WERI-Rb-1 (cell line): ENCODE data around the gene ADAT3.

Experiments used
- DNase-seq: peaks from one replicate; pipeline ENCODE4 v3.0.0-alpha.2; 2020
- H3K27ac ChIP-seq: fragments of 250-450 bp; sonication (Bioruptor Pico); 2 replicates; pipeline ENCODE4 v1.5.1; 2020; ENCODE audit warnings: mild to moderate bottlenecking, moderate library complexity
- H3K27me3 ChIP-seq: fragments of 250-450 bp; sonication (Bioruptor Pico); 2 replicates; pipeline ENCODE4 v1.5.1; 2021; ENCODE audit warnings: mild to moderate bottlenecking, low read depth, moderate library complexity; ENCODE audit not compliant: insufficient read depth, severe bottlenecking
- H3K36me3 ChIP-seq: fragments of 250-450 bp; sonication (Bioruptor Pico); 2 replicates; pipeline ENCODE4 v1.5.1; 2020; ENCODE audit warnings: mild to moderate bottlenecking, moderate library complexity
- H3K4me3 ChIP-seq: 2 replicates; pipeline ENCODE4 v1.5.1; 2011; ENCODE audit warnings: low read depth, mild to moderate bottlenecking, control low read depth, low read length
- H3K9me3 ChIP-seq: fragments of 250-450 bp; sonication (Bioruptor Pico); 2 replicates; pipeline ENCODE4 v1.5.1; 2021; ENCODE audit warnings: mild to moderate bottlenecking, moderate library complexity; ENCODE audit not compliant: severe bottlenecking
- TF ChIP-seq, protein P1 (sequence below): IDR thresholded peaks from 2 replicates; pipeline ENCODE4 v1.5.1; 2011; ENCODE audit warnings: low read depth, mild to moderate bottlenecking, control low read depth, inconsistent platforms, low read length

ADAT3 gene

DNA sequence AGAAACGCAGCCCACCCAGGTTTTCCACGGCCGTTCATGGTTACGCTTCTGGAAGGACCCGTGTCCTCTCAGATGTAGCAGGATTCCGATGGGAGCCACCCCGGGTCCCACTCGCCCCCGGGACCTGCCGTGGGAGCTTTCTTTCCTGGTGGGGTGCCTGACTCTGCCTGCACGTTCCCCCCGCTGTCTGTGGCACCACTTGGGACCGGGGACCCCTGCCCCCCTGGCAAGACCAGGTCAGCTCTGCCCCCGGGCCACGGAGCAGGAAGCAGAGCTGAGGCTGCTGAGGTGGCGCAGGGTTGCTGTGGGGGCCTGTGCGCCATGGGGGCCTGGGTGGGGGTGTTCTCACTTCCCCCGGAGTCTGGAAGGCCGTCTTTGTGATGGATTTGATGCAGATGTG lies 47.8 kb downstream of the ADAT3 start:
- H3K36me3 ChIP-seq, result peaks cover 22% of the 10 kb centered on the region
- H3K27me3 ChIP-seq, result no peaks in the 10 kb centered on the region
- no peak overlapping the region for H3K4me3 ChIP-seq
- DNase-seq, result no peak
- no peaks in the 10 kb centered on the region for H3K9me3 ChIP-seq
- H3K27ac ChIP-seq, result no peak overlapping the region
- TF ChIP-seq, protein P1, sequence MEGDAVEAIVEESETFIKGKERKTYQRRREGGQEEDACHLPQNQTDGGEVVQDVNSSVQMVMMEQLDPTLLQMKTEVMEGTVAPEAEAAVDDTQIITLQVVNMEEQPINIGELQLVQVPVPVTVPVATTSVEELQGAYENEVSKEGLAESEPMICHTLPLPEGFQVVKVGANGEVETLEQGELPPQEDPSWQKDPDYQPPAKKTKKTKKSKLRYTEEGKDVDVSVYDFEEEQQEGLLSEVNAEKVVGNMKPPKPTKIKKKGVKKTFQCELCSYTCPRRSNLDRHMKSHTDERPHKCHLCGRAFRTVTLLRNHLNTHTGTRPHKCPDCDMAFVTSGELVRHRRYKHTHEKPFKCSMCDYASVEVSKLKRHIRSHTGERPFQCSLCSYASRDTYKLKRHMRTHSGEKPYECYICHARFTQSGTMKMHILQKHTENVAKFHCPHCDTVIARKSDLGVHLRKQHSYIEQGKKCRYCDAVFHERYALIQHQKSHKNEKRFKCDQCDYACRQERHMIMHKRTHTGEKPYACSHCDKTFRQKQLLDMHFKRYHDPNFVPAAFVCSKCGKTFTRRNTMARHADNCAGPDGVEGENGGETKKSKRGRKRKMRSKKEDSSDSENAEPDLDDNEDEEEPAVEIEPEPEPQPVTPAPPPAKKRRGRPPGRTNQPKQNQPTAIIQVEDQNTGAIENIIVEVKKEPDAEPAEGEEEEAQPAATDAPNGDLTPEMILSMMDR, result no peak

DNA sequence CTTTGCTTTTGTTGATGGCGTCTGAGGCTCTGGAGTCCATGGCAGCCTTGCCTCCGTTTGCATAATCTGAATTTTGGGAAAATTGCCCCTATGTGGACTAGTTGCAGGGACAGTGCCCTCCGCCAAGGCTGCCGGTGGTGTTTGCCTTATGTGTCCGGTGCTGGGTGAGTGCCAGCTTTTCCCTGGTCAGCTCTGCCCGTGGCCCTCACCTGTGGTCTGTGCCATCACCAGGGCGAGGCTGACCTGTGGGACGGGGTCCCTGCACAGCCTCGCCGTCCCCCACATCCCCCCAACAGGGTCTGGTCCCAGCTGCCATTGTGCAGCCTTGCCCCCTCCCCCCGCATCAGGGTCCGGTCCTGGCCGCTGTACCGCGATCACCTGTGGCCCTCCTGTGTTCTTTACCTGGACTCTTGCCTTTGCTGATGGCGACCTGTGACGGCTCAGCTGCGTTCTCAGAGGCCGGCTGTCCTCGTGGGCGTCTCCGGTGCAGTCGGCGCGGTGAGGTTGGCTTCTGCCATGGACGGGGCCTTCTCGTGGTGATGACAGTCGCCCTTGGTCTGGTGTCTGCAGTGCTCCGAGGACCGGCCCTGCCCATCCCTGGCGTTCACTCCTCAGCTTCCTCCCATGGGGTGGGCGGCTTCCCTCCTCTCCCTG lies 48.4 kb downstream of the ADAT3 start:
- Histone ChIP-seq H3K27me3 (no peaks in the 10 kb centered on the region), H3K9me3 (no peaks in the 10 kb centered on the region), H3K36me3 (peaks cover 21% of the 10 kb centered on the region), H3K4me3 (no peak overlapping the region), H3K27ac (no peak overlapping the region)
- TF ChIP-seq, protein P1, result no peak
- DNase-seq, result no peak

DNA sequence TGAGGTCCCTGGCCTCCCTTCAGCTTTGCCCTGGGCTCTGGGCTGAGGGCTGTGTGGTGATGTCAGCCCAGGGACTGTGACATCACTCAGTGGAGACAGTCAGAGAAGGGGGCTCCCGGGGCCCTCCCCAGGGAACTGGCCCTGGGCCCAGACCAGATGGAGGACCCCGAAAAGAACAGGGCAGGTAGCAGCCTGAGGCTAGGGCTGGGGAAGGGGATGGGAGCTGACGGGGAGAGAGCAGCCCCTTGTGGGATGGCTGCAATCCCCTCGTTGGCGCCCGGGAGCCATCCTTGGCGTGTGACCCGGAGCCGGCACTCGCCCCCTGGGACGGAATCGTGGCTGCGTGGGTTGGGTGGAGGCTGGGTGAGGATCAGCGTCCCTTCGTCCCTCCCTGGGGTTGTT lies 49.3 kb downstream of the ADAT3 start:
- H3K4me3 ChIP-seq, result no peak overlapping the region
- no peak overlapping the region for H3K27ac ChIP-seq
- H3K9me3 ChIP-seq, result no peaks in the 10 kb centered on the region
- DNase-seq, result no peak
- H3K27me3 ChIP-seq, result no peaks in the 10 kb centered on the region
- H3K36me3 ChIP-seq, result peaks cover 14% of the 10 kb centered on the region
- TF ChIP-seq, protein P1, result no peak

DNA sequence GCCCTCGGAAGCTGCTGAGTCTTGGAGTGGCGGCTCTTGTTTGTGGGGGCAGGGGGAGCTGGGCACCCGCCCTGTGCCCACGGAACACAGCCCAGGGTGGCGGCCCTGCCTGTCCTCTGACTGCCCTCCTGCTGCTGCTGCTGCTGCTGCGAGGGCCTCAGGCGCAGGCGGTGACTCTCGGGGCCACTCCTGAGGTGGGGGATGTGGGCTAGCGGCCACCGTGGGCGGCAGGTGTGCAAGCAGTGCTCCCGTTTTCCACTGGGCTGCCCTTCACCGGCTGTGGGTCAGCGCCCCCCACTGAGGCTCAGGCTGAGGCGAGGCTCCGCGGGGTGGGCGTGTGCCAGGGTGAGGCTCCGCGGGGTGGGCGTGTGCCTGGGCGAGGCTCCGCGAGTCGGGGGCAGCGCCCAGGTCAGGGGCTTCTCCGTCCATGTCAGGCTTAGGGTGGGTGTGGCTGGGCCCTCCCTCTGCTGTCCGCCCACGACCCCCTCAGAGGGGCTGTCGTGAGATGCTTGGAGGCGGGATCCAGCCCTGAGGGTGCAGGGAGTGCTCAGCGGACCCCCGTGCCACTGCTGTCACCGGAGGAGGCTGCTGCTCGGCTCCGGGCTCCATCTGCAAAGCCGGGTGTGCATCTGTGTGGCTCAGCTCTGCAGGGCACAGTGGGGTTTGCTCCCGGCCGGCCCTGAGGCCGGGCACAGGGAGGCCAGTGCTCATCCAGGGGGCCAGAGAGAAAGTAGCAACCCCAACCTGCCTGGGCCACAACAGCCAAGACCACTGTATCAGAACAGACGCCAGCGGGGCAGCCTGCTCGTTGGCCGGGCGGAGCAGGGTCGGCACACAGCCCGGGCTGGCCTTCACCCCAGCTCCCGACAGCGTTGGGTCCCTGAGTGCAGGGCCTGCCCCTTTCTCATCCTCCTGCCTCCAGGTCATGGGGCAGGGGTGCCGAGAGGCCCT lies 50.2 kb downstream of the ADAT3 start:
- no peak for DNase-seq
- no peaks in the 10 kb centered on the region for H3K27me3 ChIP-seq
- peaks cover 8% of the 10 kb centered on the region for H3K36me3 ChIP-seq
- no peak overlapping the region for H3K4me3 ChIP-seq
- no peaks in the 10 kb centered on the region for H3K9me3 ChIP-seq
- TF ChIP-seq, protein P1, result no peak
- no peak overlapping the region for H3K27ac ChIP-seq

GRCh38 chr19:1956122-1956494 lies 50.9 kb downstream of the ADAT3 start:
- no peak overlapping the region for H3K27ac ChIP-seq
- peaks cover 9% of the 10 kb centered on the region for H3K36me3 ChIP-seq
- no peak overlapping the region for H3K4me3 ChIP-seq
- H3K27me3 ChIP-seq, result no peaks in the 10 kb centered on the region
- H3K9me3 ChIP-seq, result no peaks in the 10 kb centered on the region
- TF ChIP-seq, protein P1, result no peak
- no peak for DNase-seq
